ENCODE results near the gene TMEM94. TPM values are rescaled to one million over a fixed set of nuclear protein-coding genes. Genes with fewer than 3 reads are reported as not detected.

TMEM94 gene
- total and polyA plus RNA-seq, 9 of the 15 experiments (the other 6 are each of a cell fraction or from before 2014, with no cell fraction given), result 0.35 to 48.1 (median 14.4) TPM

DNA sequence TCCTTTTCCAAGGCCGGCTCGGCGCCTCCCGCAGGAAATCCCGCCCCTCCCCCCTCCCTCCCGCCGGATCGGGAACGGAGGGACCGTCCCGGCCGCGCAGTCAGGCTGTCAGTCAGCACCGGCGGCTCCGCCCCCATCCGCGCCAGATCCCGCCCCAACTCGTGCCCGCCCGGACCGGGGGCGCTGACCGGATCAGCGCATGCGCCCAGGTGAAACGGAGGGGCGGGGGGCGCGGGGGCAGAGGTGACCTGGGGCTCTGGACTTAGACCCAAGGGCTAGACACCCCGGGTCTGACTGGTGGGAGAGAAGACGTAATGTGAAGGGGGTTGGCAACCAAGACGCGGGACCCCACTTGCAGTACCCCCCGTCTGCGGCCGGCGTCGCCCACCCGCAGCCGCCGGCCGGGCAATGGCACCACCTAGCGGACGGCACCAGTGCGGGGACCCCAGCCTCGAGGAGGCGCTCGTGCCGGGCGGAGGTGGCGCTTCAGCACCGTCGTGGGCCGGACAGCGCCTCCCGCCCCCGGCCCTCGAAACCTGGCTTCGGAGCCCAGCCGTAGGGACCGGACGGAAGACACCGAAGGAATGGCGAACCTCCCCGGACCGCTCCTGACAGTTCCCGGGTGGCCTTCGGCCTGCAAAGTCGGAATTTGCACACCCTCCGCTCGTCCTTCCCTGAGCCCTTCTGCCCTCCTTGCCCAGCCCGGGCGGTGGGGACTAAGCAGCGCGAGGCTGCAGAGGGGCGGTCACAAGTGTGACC lies 59.2 kb downstream of the TMEM94 start, which contains the start of gene CASKIN2 (continued):
- TF ChIP-seq ZNF444 (CRISPR knock-in tag; IDR thresholded peaks at IDR 0.05) (no peak), HNRNPK (IDR thresholded peaks at IDR 0.05; ENCODE audit: low read depth, low read length, poor library complexity, severe bottlenecking) (no peak), ZBTB17 (CRISPR knock-in tag; IDR thresholded peaks at IDR 0.05) (peak; percentile 85), ZNF561 (CRISPR knock-in tag; conservative IDR thresholded peaks at IDR 0.05) (0 out of 2 replicates have a peak, but pooled peaks have one; percentile 12), ELF2 (CRISPR knock-in tag; IDR thresholded peaks at IDR 0.05) (no peak), ARID2 (IDR thresholded peaks at IDR 0.05) (peak; percentile 34; the same call in 1 of the 2 replicates), COPS2 (conservative IDR thresholded peaks at IDR 0.05) (no peak), HNRNPLL (IDR thresholded peaks at IDR 0.05; ENCODE audit: low read depth, low read length, poor library complexity, severe bottlenecking) (no peak), TOE1 (IDR thresholded peaks at IDR 0.05; ENCODE audit: borderline replicate concordance) (no peak), TOE1 (CRISPR knock-in tag; IDR thresholded peaks at IDR 0.05; ENCODE audit: borderline replicate concordance, low read depth) (peak; percentile 97), SETDB1 (IDR thresholded peaks at IDR 0.05; ENCODE audit: low read length) (peak; percentile 23), RBM22 (IDR thresholded peaks at IDR 0.05; ENCODE audit: low read depth, low read length, poor library complexity, severe bottlenecking) (peak; percentile 24), FOXA1 (IDR thresholded peaks at IDR 0.05; ENCODE audit: borderline replicate concordance) (no peak), ZNF354B (CRISPR knock-in tag; IDR thresholded peaks at IDR 0.05) (no peak), MEIS2 (IDR thresholded peaks at IDR 0.05; ENCODE audit: partially characterized antibody) (peak; percentile 66), ZNF717 (CRISPR knock-in tag; IDR thresholded peaks at IDR 0.05) (no peak), FOXK2 (conservative IDR thresholded peaks at IDR 0.05 in 1 of 2, IDR thresholded peaks at IDR 0.05 in 1 of 2; ENCODE audit: low read depth in 2 of 2) (no peak; a peak in 1 of 4 replicates), HLTF (IDR thresholded peaks at IDR 0.05) (no peak), ZFP1 (CRISPR knock-in tag; IDR thresholded peaks at IDR 0.05) (no peak), PRPF4 (IDR thresholded peaks at IDR 0.05; ENCODE audit: insufficient read depth, low read depth, low read length, poor library complexity, severe bottlenecking) (peak; percentile 50), ZNF253 (CRISPR knock-in tag; conservative IDR thresholded peaks at IDR 0.05) (no peak)
- TF ChIP-seq, protein P1, sequence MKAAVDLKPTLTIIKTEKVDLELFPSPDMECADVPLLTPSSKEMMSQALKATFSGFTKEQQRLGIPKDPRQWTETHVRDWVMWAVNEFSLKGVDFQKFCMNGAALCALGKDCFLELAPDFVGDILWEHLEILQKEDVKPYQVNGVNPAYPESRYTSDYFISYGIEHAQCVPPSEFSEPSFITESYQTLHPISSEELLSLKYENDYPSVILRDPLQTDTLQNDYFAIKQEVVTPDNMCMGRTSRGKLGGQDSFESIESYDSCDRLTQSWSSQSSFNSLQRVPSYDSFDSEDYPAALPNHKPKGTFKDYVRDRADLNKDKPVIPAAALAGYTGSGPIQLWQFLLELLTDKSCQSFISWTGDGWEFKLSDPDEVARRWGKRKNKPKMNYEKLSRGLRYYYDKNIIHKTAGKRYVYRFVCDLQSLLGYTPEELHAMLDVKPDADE (conservative IDR thresholded peaks at IDR 0.05; ENCODE audit: control insufficient read depth, low read depth, low read length), result peak; percentile 82; the same call in 1 of the 2 replicates
- TF ChIP-seq, protein P2, sequence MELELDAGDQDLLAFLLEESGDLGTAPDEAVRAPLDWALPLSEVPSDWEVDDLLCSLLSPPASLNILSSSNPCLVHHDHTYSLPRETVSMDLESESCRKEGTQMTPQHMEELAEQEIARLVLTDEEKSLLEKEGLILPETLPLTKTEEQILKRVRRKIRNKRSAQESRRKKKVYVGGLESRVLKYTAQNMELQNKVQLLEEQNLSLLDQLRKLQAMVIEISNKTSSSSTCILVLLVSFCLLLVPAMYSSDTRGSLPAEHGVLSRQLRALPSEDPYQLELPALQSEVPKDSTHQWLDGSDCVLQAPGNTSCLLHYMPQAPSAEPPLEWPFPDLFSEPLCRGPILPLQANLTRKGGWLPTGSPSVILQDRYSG (tag; conservative IDR thresholded peaks at IDR 0.05; ENCODE audit: low read depth), result peak; percentile 69; the same call in 1 of the 2 replicates
- TF ChIP-seq, protein P3, sequence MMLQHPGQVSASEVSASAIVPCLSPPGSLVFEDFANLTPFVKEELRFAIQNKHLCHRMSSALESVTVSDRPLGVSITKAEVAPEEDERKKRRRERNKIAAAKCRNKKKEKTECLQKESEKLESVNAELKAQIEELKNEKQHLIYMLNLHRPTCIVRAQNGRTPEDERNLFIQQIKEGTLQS (IDR thresholded peaks at IDR 0.05), result no peak
- TF ChIP-seq, protein P3 (CRISPR knock-in tag; conservative IDR thresholded peaks at IDR 0.05), result no peak
- TF ChIP-seq, protein P4, sequence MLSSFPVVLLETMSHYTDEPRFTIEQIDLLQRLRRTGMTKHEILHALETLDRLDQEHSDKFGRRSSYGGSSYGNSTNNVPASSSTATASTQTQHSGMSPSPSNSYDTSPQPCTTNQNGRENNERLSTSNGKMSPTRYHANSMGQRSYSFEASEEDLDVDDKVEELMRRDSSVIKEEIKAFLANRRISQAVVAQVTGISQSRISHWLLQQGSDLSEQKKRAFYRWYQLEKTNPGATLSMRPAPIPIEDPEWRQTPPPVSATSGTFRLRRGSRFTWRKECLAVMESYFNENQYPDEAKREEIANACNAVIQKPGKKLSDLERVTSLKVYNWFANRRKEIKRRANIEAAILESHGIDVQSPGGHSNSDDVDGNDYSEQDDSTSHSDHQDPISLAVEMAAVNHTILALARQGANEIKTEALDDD (IDR thresholded peaks at IDR 0.05), result no peak
